HG03039 (cell line): ENCODE data around the gene WDR70.
"Not testable (repeated sequence)": the region's sequence is repeated elsewhere in the genome, so short reads cannot be mapped to it uniquely, and the experiment has no call there.

Experiments used
- ATAC-seq: cut with Tn5 transposase; IDR thresholded peaks from one replicate; pipeline ENCODE4 v1.9.1; 2021; ENCODE audit warnings: mild to moderate bottlenecking, moderate library complexity; ENCODE audit not compliant: unreplicated experiment

The WDR70 gene

GRCh38 chr5:37742111-37742510, 363.0 kb downstream of the WDR70 start:
- ATAC-seq = no peak

DNA sequence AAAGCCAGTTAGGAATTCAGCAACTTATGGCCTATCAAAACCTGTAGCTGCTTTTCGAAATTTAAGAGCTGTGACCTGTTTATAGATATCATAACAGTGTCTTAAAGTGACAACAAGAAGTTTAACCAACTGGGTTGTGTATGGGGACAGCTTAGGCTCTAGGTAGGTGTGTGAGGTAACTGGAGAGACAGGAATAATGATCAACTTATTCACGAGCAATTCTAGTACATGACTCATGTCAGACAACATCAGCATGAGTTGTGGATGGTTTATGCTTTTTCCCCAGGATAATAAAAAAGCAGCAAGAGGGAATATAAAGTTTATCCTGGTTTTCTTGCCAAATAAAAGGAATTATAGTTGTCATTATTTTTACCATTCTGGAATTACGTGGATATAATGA, 372.1 kb downstream of the WDR70 start:
- no peak for ATAC-seq

- ATAC-seq = no peak
Measured at GRCh38 chr5:37754976-37755375, 375.9 kb downstream of the WDR70 start.

- ATAC-seq = no peak
Measured at GRCh38 chr5:37755581-37755980, 376.5 kb downstream of the WDR70 start.

GRCh38 chr5:37756248-37756647, 377.1 kb downstream of the WDR70 start:
- ATAC-seq = no peak

DNA sequence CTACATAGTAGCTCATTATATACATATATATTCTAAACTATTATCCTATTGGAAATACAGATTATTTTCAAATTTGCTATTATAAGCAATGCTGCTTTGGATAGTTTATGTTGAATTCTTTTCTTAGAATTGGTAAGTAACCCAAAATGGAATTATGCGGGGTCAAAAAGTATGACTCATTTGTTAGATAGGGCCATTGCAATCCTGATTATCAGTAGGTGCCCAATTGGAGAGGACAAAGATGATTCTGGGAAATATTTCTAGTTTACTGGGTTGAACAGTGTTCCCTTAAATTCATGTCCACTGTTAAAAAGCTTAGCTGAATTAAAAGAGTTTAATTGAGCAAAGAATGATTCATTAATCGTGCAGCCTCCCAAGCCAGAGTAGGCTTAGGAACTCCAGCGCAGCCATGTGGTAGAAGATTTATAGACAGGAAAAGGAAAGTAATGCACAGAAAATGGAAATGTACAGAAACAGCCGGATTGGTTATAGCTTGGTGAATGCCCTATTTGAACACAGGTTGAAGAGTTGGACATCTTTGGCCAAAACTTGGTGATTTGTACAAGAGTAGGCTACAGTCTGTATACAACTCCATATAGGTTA, 379.0 kb downstream of the WDR70 start:
- no peak for ATAC-seq

DNA sequence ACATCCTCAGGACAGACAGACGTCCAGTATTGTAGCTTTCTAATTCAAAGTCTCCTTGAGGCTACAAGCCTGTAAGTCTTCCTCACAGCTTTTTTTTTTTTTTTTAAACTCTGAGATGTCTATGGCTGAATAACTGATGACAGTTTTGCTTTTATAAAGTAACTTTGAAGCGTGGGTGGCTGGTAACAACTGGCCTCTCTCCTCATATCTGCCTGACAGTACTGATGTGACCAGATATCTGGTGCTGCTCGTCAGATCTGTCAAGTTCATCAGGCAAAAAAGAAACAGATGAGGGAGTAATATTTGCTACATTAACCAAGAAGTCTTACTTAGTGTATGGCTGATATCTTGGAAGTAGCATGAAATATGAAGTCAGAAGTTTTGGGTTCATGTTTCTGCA, 388.1 kb downstream of the WDR70 start:
- no peak for ATAC-seq

DNA sequence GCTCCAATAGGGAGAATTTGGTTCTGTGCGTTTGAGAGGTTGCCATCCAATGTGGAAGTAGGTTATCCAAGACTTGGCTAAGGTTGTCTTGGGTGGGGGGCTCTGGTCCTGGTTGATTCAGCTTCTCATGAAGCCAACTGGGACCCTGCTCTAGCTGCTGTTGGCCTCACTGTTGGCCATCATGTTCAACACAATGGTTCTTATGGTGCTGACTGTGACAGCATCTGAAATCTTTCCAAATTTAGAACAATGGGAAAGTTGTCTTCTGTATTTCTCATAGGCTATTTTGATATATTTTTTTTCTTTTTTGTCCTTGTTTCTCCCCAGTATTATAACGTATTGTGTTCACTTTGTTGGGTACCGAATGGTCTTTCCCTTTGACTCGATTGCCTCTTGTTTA, 388.8 kb downstream of the WDR70 start:
- ATAC-seq = no peak

DNA sequence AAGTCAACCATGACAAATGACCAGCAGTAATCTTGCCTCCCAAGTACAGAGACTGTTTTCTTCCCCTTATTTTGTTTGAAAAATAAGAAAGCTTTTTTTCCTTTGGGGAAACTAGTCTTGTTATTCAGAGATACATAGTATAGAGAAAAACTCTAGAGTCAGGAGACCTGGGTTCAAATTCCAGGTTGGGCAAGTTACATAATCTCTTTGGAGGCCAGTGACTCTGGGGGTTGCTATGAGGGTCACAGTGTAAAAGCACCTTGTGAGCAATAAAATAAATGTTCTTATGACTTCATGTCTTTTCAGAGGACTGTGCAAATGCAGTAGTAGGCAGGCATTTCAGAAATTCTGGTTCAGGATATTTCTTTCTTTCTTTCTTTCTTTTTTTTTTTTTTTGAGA, 389.3 kb downstream of the WDR70 start:
- no peak for ATAC-seq

DNA sequence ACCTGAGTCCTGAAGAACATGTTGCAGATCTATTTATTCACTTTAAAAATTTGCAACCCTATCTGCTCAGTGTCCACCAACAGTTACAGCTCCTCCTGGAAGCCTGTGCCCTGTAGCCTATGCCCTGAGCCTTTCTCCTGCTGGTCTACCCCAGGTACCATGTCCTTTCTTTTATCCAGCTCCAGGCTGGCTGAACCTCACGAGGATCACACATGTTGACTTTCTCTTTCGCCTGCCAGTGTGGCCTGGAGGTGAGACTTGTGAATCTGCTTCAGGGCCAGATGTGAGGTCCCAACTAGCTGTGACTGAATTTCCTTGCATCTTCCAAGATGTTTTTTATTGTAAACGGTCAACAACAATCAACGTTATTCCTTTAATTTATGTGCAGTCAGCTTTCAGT, 390.0 kb downstream of the WDR70 start:
- no peak for ATAC-seq

DNA sequence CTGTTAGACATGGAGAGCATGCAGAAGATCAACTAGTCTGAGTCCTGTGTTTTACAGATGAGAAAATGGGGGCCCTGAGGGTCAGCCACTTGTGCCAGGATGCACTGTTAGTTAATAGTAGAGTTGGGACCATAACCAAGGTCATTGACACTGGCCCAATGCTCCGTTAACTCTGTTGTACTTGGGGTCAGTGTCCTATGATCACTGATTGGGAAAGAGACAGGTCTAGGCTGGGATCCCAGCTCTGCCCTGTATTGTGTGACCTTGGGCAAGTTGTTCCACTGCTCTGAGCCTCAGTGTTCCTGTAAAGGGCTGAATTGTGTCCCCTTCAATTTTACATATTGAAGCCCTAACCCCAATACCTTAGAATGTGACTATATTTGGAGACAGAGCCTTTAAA, 390.7 kb downstream of the WDR70 start:
- no peak for ATAC-seq

GRCh38 chr5:37770786-37771185, 391.7 kb downstream of the WDR70 start:
- ATAC-seq = no peak

DNA sequence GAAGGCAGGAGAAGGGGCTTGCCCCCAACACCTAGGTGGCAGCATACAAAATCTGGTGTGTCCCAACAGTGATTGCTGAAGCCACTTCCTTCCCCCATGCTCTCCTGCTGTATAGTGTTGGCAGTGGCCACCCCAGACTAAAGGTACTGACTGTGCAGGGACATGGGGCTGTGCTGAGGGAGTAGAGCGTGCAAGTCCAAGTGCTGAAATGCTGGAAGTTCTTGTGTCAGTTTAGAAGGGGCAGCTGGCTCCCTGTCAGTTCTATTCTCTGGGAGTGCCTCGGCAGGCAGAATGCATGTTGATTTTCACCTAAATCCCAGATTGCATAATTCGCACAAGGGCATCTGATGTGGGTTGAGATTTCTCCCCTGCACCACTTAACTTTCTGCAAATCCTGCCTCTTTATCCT, 392.1 kb downstream of the WDR70 start:
- ATAC-seq = no peak

GRCh38 chr5:37771731-37772130, 392.6 kb downstream of the WDR70 start:
- no peak for ATAC-seq

- no peak for ATAC-seq
Measured at GRCh38 chr5:37772255-37772654, 393.1 kb downstream of the WDR70 start.

DNA sequence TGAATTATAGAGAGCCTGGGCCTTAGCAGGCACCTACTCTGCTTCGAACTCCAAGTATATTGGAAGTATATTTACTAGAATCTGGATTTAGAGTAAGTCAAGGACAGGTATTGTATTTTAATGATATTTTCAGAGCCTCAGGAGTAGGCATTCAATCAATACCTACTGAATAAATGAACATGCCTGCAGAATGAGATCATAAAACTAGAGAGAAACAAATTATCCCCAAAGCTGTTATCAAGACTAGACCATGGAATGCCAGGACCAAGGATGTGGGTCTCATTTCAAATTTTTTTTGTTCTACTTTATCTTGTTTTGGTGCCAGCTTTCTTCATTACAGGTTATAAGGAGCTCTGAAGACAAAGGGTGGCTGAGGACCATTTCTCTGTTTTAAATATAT, 394.7 kb downstream of the WDR70 start:
- ATAC-seq = no peak

DNA sequence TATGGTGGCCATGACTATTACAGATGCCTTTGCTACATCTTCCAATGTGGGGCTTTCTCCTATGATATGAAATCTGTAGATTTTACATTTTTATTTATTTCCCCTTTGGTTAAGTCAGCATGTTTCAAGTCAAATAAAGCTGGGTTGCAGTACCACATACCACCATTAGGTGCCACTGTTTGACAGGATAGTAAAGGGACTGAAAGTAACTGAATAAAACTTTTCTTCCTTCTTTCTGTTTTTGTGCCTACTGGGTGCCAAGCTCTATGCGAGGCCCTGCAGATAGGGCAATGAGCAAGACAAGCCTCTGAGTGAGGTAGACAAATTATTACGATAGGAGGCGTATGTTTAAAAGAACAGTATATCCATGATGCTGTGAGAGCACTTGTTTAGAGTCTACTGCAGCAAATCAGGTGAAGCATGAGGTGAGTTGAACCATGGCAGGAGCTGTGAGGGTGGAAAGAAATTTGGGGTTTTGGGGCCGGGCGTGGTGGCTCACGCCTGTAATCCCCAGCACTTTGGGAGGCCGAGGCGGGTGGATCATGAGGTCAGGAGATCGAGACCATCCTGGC, 395.9 kb downstream of the WDR70 start:
- ATAC-seq = no peak

- no peak for ATAC-seq
Measured at GRCh38 chr5:37776826-37777225, 397.7 kb downstream of the WDR70 start.

- no peak for ATAC-seq
Measured at GRCh38 chr5:37777432-37778130, 398.5 kb downstream of the WDR70 start.

DNA sequence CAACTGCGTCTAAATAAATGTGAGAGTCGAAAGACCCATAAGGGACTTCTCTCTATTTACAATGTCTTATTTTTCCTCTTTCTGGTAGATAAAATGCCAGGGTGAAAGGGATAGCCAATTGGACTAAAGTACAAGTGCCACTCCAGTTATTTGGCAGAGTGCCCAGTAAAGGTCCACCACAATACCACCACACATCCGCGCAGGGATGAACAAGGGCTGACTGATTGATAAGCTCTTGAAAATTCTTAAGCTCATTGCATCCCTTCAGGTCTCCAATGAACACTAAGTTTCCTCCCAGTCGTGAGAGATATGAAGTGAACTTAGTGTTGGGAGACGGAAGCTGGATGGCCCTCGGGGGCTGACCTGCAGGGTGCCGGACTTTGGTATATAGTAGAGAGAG, 402.3 kb downstream of the WDR70 start:
- ATAC-seq = not testable (repeated sequence)

GRCh38 chr5:37786416-37786815, 407.3 kb downstream of the WDR70 start:
- ATAC-seq = no peak

- ATAC-seq = no peak
Measured at GRCh38 chr5:37786862-37787519, 407.9 kb downstream of the WDR70 start.
